Activated CD8-positive, alpha-beta memory T cell treated with anti-CD3 and anti-CD28 coated beads for 36 hours (primary cell): ENCODE measurements around the gene NFKBIZ. TPM values are rescaled to one million over a fixed set of nuclear protein-coding genes. Genes with fewer than 3 reads are reported as not detected.

Experiments
- CTCF ChIA-PET: fragments of 350-600 bp; sonication (Branson Sonifier 250); formaldehyde crosslinking; loops from one replicate; lab custom pipeline; 2021; ENCODE audit warnings: antibody characterized with exemption; lab: Charles Lee
- POLR2A ChIA-PET: fragments of 350-600 bp; sonication (Branson Sonifier 250); formaldehyde crosslinking; loops from one replicate; lab custom pipeline; 2021; ENCODE audit warnings: antibody characterized with exemption; lab: Charles Lee
- total RNA-seq, 2 experiments: library from RNA; stranded (reverse); gene quantifications; one replicate each; pipeline ENCODE4 v1.2.3, GENCODE V29; 2021

Gene NFKBIZ
- total RNA-seq, 2 experiments from 2014 or later, result 34.0 to 36.6 TPM

DNA sequence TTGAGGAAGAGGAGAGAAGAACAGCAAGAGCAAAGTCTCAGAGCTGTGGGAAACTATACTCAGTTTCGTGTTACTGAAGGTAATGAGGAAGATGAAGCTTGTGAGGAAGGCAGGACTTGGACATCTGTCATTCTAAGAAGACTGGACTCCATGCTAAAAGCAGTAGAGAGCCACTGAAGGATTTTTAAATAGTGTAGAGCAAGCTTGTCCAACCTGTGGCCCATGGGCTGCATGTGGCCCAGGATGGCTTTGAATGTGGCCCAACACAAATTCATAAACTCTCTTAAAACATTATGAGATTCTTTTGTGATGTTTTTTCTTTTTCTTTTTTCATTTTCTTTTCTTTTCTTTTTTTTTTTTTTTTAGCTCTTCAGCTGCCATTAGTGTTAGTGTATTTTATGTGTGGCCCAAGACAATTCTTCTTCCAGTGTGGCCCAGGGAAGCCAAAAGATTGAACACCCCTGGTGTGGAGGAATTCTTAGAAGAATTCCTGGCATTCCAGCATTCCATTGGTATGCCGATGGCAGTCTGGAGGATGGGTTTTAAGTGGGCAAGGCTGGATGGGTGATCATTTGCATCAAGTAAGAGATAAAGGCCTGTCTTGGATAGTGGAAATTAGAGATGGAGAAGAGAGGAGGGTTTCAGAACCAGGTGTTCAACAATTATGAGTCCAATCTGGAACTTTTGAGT lies 6.9 kb upstream of the NFKBIZ start:
- ChIA-PET POLR2A (interaction anchor here (0.6 kb wide), 1 partner anchor 14 kb away, joined by 3 read pairs; no protein-coding TSS in a partner anchor), CTCF (no interaction called here)

DNA sequence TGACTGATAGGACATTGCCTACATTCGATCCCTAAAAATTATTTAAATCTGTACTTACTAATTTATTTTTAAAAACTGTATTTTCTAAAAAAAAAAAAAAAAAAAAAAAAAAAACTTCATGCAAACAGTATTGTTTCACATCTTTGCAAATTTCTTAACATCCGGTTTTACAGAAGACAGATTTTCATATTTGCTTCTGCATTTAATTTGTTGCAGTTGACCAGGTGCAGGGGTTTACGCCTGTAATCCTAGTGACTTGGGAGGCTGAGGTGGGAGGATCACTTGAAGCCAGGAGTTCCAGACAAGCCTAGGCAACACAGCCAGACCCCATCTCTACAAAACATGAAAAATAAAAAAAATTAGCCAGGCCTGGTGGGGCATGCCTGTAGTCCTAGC lies 6.4 kb upstream of the NFKBIZ start:
- CTCF ChIA-PET, result no interaction called here
- POLR2A ChIA-PET, result no interaction called here

DNA sequence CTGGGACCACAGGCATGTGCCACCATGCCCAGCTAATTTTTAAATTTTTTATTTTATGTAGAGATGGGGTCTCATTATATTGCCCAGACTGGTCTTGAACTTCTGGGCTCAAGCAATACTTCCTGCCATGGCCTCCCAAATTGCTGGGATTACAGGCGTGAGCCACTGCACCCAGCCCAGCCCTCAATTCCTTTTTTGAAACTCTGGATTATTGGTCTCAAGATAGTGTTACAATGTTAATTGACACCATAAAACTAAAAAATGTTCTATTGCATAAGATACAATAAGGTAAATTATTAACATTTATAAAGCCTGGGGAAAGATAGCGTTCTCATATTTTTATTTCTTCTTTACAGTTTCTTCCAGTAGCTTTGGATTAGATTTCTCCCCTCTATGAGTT lies 3.9 kb upstream of the NFKBIZ start:
- POLR2A ChIA-PET, result no interaction called here
- CTCF ChIA-PET, result interaction anchor here (1.0 kb wide), 1 partner anchor 18 kb away, joined by 4 read pairs; no protein-coding TSS in a partner anchor

DNA sequence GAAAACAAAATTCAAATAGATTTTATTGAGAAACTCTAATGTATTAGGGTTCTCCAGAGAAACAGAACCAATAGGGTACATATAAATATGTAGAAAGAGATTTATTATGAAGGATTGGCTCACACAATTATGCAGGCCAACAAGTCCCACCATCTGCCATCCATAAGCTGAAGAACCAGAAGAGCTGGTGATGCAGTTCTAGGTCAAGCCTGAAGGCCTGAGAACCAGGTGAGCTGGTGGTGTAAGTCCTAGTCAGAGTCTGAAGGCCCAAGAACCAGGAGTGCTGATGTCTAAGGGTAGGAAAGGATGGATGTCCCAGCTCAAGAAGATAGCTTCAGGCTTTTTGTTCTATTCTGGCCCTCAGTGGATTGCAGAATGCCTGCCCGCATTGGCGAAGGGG lies 2.6 kb upstream of the NFKBIZ start:
- POLR2A ChIA-PET, result no interaction called here

DNA sequence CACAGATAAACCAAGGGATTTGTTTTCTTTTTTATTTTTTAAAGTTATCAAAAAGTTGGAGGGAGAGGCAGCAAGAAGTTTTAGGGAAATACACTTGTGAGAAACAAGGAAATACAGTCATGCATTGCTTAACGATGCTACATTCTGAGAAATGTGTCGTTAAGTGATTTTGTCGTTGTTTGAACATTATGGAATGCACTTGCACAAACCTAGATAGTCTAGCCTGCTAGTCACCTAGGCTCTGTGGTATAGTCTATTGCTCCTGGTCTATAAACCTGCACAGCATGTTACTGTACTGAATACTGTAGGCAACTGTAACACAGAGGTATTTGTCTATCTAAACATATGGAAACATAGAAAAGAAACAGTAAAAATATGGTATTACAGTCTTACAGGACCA lies 2.0 kb upstream of the NFKBIZ start:
- ChIA-PET POLR2A (interaction anchor here (0.9 kb wide), 1 partner anchor 18 kb away, joined by 3 read pairs; no protein-coding TSS in a partner anchor), CTCF (interaction anchor here (0.9 to 1.0 kb wide), 2 partner anchors 45 to 378 kb away, joined by 3 read pairs; no protein-coding TSS in a partner anchor)

More for the DNA sequence above, 2.6 kb upstream of the NFKBIZ start:
- CTCF ChIA-PET, result interaction anchor here (0.9 kb wide), 1 partner anchor 379 kb away, joined by 3 read pairs; no protein-coding TSS in a partner anchor

DNA sequence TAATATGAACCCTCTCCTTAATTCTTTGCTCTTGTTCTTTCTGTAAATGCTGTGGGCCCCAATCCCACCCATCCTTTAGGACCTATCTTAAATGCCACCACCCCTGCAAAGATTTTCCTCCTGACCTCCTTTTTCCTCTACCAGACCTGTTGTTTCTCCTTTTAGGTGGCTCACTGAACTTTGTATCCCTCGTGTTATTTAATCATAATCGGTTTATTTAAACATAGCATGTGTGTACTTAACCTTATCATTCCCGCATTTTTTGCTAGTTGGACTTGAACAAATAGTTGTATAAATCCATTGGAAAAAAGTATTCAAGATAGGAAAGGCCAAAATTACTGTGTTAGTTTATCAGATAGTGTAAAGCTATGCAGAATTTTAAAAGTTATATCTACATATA lies 988 bp upstream of the NFKBIZ start:
- POLR2A ChIA-PET, result interaction anchor here (0.9 to 2.3 kb wide), 5 partner anchors 13 to 244 kb away, joined by 3 to 113 read pairs (median 6); no protein-coding TSS in a partner anchor
- CTCF ChIA-PET, result interaction anchor here (2.3 kb wide), 1 partner anchor 15 kb away, joined by 6 read pairs; no protein-coding TSS in a partner anchor

DNA sequence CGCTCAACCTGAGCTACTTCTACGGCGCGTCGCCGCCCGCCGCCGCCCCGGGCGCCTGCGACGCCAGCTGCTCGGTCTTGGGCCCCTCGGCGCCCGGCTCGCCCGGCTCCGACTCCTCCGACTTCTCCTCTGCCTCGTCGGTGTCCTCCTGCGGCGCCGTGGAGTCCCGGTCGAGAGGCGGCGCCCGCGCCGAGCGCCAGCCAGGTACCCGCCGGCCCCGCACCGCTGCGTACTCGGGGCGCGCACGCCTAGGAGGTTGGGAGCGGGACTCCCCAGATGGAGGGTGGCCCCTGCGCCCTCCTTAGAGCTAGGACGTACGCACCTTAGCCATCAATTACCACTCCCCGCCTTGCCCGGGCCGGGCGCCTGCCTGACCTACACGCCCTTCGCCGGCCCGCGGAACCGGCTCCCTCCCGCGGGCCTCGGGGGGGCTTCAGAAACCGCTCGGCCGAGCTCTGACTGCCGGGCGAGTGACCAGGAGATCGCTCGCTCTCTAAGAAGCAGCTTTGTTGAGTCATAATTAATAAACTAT lies 466 bp downstream of the NFKBIZ start:
- CTCF ChIA-PET, result interaction anchor here (1.2 to 2.3 kb wide), 4 partner anchors 17 to 236 kb away, joined by 4 to 11 read pairs (median 8); no protein-coding TSS in a partner anchor
- POLR2A ChIA-PET, result interaction anchor here (0.6 to 2.3 kb wide), 20 partner anchors 12 to 615 kb away, joined by 3 to 113 read pairs (median 4); partner anchors contain the start of genes CEP97, NXPE3 and RPL24

DNA sequence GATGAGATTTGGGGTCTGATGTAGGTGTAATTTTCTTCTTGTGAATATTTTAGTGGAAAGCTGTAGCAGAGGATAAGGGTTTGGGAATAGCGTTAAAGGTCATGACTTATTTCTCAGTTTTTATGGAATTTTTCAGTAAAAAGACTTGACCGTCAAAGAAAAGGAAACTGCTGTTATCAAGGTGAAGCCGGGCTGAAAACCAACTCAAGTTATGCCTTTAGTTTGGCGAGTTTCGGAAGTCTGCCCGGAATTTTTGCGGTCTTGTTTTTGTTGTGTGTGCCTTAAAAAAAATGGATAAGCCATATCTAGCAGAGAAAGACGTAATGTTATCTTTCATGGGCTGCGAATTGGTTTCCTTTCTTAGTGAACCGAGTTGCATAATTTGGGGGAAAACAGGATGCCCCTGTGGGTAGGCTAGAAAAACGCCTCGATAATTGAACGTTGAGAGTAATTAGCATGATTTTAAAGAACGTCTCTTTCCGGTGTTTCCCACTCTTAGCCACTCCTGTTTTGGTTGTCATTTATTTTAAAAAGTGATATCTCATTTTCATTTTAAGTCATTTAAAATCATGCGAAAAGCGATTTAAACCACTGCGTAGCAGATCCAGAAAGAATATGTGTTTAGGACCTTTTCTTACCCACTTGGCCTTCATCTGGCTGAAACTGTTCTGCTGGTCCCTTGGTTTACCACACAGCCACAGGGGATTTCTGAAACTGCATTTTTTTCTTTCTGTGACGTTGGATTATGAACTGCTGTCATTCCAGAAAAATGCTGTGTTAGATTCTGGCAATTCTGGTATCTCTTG lies 1.1 kb downstream of the NFKBIZ start:
- ChIA-PET CTCF (interaction anchor here (1.7 to 2.3 kb wide), 3 partner anchors 17 to 23 kb away, joined by 6 to 11 read pairs (median 9); no protein-coding TSS in a partner anchor), POLR2A (interaction anchor here (0.8 to 2.3 kb wide), 12 partner anchors 11 to 312 kb away, joined by 4 to 113 read pairs (median 6); partner anchors contain the start of genes CEP97 and RPL24)

DNA sequence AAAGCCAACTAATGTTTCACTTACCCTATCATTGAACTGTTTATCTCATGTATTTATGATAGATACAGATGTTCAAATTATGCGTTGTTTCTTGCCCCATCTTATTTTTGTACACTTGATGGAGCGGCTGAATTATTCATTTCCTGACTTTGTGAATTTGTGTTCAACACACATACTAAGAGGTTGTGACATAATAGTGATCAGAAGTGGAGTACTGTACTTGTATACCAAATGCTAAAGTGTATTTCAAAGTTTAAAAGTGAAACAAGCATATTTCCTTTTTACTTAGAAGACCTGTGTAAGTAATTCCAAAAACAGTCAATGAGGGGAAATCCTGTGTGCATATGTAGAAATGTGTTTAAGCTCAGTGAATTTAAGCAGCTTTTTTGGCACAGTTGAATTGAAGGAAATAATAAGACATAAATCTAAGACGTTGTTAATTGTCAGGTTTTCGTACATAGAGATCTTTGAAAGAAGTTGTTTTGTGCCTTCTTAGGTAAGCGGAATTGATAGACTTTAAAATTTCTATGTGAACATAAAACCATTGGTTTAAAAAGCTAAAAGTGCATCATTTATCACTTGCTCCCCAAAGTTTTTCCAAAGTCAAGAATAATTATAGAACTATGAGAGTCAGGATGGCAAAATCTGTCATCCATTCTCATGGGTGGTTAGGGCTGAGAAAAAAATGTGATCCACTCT lies 1.9 kb downstream of the NFKBIZ start:
- CTCF ChIA-PET, result interaction anchor here (0.8 to 1.6 kb wide), 3 partner anchors 23 to 76 kb away, joined by 3 to 5 read pairs (median 3); no protein-coding TSS in a partner anchor
- POLR2A ChIA-PET, result interaction anchor here (0.7 to 2.1 kb wide), 5 partner anchors 22 to 241 kb away, joined by 3 to 14 read pairs (median 4); no protein-coding TSS in a partner anchor

DNA sequence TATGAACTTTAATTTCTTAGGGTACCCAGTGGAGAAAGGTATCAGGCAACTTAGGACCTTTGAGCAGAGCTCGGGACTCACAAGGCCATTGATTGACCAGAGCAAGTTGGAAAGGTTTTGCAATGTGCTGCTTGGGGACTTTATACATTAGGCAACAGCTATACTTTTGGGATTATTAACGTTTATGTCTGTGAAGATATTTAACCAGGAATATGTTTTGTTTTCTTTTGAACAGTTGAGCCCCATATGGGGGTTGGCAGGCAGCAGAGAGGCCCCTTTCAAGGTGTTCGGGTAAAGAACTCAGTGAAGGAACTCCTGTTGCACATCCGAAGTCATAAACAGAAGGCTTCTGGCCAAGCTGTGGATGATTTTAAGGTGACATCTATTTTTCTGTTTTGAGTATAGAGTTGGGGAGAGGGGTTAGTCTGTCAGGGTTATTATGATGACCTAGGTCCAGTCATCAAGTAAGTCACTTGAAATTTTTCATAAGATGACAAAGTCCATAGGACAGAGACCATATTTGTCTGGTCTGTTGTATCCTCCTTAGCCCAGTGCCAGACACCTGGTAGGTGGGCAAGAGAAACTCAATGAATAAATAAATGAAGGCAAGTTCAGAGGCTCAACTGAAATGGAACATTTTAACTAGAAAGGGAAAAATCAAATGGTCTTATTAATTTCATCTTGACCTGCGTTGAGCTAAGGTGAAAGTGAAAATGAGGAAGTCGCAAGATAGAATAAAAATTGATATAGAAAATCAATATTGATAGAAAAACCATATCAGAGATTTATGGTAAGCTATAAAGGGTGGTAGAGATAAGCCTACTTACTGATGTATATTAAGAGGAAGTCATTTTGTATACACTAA lies 2.8 kb downstream of the NFKBIZ start:
- ChIA-PET CTCF (interaction anchor here (0.8 to 1.6 kb wide), 3 partner anchors 24 to 77 kb away, joined by 3 to 5 read pairs (median 3); no protein-coding TSS in a partner anchor), POLR2A (interaction anchor here (0.7 to 2.1 kb wide), 6 partner anchors 23 to 240 kb away, joined by 3 to 14 read pairs (median 4); no protein-coding TSS in a partner anchor)

DNA sequence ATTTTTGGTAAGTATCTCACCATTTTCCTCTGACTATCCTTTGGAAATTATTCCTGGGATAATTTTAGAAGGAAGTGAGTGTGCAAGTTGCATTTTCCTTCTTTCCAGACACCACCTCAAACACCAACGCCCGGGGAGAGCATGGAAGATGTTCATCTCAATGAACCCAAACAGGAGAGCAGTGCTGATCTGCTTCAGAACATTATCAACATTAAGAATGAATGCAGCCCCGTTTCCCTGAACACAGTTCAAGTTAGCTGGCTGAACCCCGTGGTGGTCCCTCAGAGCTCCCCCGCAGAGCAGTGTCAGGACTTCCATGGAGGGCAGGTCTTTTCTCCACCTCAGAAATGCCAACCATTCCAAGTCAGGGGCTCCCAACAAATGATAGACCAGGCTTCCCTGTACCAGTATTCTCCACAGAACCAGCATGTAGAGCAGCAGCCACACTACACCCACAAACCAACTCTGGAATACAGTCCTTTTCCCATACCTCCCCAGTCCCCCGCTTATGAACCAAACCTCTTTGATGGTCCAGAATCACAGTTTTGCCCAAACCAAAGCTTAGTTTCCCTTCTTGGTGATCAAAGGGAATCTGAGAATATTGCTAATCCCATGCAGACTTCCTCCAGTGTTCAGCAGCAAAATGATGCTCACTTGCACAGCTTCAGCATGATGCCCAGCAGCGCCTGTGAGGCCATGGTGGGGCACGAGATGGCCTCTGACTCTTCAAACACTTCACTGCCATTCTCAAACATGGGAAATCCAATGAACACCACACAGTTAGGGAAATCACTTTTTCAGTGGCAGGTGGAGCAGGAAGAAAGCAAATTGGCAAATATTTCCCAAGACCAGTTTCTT lies 3.9 kb downstream of the NFKBIZ start:
- POLR2A ChIA-PET, result interaction anchor here (1.0 to 2.1 kb wide), 2 partner anchors 26 to 232 kb away, joined by 3 to 14 read pairs; no protein-coding TSS in a partner anchor
- CTCF ChIA-PET, result interaction anchor here (1.0 kb wide), 1 partner anchor 50 kb away, joined by 3 read pairs; no protein-coding TSS in a partner anchor

DNA sequence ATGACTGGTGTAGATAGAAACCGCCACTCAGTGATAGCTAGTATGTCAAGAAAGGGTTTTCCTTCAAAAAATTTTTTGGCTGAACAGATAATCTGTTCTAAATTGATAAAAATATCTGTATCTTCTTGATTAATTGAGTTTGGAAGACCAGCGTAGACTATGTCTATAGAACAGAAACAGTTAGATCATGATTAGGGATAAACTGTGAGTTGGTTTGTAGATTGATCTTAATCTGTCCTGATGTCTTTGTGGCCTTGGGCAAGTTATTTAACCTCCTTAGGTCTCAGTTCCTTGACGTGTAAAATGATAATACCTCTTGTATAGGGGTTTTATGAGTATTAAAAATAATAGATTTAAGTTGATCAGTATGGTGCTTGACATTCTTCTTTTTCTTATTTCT lies 4.7 kb downstream of the NFKBIZ start:
- ChIA-PET CTCF (interaction anchor here (1.0 kb wide), 1 partner anchor 51 kb away, joined by 3 read pairs; no protein-coding TSS in a partner anchor), POLR2A (no interaction called here)

DNA sequence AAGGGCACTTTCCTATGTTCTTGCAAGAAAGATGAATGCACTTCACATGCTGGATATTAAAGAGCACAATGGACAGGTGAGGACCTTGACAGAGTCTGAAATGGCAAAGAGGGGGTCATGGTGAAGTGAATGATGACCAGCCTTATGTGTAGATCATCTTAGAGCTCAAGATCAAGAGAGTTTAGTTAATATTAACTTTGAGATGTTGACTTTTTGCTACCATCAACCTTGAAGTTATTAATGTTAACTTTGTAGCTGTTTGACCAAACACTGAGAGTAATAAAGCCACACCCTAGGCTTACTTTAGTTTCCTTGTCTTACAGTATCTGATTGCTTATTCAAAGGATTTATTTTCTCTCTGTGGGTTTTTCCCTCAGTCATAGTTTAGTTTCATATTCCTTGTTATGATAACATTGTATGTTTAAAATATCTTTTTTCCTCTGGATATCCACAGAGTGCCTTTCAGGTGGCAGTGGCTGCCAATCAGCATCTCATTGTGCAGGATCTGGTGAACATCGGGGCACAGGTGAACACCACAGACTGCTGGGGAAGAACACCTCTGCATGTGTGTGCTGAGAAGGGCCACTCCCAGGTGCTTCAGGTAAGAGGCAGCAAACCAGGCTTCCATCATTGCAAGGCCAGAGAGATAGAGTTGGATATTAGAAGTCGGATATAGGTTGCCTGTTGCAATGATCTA lies 5.4 kb downstream of the NFKBIZ start:
- POLR2A ChIA-PET, result no interaction called here

DNA sequence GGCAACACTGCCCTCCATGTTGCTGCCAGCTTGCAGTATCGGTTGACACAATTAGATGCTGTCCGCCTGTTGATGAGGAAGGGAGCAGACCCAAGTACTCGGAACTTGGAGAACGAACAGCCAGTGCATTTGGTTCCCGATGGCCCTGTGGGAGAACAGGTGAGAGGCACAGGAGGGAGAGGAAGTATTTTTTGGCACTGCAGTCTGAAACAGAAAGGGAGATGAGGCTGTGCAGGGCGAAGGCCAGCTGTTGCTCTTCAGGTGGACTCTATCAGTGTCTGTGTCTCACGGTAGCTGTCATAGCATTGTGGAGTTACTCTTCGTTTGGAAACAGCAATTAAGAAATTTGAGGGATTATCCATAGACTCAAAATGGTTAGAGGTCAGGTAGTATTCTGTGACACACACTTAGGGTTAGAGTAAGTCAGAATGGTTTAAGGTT lies 8.0 kb downstream of the NFKBIZ start:
- POLR2A ChIA-PET, result interaction anchor here (1.2 kb wide), 1 partner anchor 43 kb away, joined by 3 read pairs; no protein-coding TSS in a partner anchor
- CTCF ChIA-PET, result no interaction called here

More for the DNA sequence above, 5.4 kb downstream of the NFKBIZ start:
- CTCF ChIA-PET, result no interaction called here

DNA sequence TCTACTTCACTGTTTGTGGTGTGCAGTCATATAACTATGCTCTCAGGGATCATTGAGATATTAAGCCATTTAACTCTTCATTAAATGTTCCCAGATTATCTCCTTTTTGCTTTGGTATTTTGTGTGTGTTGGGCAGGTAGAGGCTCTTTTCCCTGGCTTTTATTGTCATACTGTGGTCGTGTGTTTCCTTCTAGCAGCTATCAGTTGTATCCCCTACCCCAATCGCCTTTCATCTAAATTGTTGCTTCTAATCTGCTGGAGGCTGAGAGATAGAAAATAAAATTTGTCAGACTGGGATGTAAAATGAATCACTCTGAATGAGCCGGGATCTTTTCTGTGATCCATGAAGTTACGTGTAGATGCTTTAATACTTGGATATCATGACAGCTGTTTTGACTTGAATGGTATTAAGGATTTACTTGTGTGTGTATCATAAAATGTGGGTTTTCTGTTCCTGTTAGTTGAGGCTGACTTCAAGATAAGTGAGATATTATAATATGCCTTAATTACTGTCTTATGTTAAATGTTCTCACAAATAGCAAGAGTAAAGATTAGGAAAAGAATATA lies 9.2 kb downstream of the NFKBIZ start:
- POLR2A ChIA-PET, result no interaction called here
- CTCF ChIA-PET, result interaction anchor here (0.9 kb wide), 1 partner anchor 143 kb away, joined by 3 read pairs; no protein-coding TSS in a partner anchor
